GM18519 (cell line): ENCODE data around the gene ASMTL.
"Not testable (repeated sequence)": the region's sequence is repeated elsewhere in the genome, so short reads cannot be mapped to it uniquely, and the experiment has no call there.

Source experiments
- ATAC-seq: cut with Tn5 transposase; IDR thresholded peaks from one replicate; pipeline ENCODE4 v1.9.1; 2021; ENCODE audit warnings: mild to moderate bottlenecking, moderate library complexity; ENCODE audit not compliant: unreplicated experiment, low FRiP score

Gene ASMTL

DNA sequence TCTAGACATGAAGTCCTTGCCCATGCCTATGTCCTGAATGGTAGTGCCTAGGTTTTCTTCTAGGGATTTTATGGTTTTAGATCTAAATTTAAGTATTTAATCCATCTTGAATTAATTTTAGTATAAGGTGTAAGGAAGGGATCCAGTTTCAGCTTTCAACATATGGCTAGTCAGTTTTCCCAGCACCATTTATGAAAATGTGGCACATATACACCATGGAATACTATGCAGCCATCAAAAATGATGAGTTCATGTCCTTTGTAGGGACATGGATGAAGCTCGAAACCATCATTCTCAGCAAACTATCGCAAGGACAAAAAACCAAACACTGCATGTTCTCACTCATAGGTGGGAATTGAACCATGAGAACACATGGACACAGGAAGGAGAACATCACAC, 29.8 kb upstream of the ASMTL start:
- ATAC-seq = not testable (repeated sequence)

DNA sequence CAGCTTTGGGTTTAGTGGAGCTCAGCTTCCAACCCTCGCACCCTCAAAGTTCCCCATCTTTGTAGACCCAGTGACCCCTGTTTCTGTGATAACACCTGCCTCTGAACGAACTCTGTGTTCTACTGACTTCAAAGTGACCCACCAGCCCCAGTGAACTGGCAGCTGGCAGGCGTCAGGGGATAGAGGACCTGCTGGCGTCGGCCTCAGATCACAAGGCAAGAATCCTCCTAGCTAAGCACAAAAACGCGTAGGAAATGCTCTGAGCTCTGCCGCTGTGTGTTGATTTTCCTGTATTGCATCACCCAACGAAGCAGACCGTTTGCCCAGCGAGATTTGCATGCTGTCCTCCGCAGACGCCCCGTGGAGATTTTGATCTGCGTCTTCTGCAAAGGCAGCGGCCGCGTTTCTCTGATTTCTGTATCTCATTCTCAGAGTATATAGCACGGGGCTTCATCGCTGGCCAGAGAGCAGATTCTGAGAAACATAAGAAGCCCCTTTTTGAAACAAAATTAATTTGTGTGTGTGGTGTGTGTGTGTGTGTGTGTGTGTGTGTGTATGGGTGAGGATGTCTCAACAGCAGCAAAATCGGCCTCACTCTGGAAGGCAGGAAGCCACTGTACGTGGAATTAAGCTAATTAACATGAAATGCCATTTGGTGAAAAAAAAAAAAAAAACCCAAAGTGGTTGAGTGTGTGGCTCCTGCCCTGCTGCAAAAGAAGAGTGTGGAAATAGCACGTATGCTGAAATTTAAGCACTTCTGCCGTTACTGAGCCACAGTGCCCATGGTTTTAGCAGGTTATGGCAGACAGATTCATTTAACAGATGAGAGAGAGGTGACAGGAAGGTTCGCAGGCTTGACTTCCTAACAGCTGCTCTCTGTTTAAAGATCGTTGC, 29.2 kb upstream of the ASMTL start:
- ATAC-seq = peak; percentile 45

DNA sequence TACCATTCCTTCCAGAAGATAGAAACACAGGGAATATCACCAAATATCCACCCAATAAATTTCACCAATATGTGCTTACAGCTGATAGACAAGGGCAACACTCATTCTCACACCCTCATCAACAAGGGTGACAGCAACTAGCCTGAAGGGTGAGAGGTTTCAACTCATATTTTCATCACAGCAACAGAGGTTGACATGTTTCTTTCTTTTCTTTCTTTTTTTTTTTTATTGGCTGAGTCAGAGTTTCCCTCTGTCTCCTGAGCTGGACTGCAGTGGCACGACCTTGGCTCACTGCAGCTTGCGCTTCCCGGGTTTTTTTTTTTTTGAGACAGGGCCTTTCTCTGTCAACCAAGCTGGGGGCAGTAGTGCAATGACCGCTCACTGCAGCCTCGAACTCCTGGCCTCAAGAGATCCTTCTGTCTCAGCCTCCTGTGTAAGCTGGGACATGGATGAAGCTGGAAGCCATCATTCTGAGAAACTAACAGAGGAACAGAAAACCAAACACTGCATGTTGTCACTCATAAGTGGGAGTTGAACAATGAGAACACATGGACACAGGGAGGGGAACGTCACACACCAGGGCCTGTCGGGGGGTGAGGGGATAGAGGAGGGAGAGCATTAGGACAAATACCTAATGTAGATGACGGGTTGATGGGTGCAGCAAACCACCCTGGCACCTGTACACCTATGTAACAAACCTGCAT, 27.5 kb upstream of the ASMTL start:
- no peak for ATAC-seq

DNA sequence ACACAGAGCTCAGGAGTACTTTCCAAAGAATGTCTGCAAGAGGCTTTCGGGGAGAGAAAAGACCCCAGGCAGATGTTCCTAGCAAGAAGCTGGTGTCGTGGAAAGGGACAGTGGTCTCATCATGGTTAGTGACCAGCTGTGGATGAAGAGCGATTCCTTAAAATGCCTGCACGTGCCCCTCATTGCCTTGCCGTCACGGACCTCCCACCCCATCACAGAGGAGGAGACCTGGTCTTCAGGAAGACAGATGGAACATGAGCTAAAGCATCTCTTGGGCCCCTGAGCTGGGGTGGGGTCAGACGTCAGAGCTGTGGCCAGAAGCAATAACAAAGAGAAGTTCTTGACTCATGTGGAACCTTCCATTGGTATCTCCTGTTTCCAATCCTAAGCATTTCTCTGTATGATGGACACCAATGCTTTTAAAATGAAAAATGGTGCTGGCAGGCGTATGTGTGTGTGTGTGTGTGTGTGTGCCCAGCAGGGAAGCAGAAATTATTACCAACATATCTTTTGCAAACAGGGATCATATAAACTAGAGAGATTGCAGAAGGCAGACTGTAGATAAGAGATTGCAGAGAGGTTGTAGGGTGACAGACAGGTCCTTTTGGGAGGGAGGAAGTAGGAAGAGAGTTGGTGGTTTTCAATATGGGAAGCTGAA, 25.2 kb upstream of the ASMTL start:
- no peak for ATAC-seq

DNA sequence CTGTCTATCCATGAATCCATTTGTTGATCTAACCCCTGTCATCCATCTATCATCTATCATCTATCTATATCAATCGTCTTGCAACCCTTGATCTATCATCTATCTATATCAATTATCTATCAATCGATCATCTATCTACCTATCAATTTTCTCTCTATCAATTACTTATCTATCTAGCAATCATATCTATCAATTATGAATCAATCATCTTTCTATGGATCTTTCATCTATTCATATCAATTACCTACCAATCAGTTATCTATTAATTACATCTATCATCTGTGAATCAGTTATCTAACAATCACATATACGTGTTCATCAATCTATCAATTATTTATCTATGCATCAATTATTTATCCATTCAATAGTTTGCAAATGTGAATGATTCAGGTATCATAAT, 24.5 kb upstream of the ASMTL start:
- no peak for ATAC-seq

DNA sequence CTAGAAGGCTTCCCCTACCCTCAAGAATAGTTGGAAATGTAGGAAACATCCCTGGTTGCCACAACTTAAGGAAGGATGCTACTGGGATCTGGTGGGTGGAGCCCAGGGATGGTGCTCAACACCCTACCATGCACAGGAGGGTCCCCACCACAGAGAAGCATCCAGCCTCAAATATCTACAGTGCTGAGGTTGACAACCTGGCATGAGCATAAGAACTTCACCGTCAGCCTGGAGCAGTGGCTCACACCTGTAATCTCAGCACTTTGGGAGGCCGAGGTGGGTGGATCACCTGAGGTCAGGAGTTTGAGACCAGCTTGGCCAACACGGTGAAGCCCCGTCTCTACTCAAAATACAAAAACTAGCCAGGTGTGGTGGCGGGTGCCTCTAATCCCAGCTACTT, 24.0 kb upstream of the ASMTL start:
- no peak for ATAC-seq

DNA sequence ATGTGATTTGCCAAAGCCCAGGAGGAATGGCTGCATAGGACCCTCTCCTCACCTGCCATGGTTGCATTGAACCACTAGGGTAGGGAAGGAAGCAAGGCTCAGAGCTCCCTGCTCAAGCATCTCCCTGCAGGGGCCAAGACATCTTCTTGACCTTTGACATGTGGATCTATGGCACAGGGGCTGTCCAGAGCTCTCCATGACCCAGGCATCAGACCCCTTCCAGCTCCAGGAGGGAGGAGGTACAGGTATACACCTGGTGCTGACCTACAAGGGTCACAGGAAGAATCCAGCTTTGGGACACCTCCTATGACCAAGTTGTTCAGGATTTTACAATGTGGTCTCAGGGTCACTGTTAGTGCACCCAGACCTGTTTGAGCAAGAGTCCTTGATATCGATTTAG, 23.2 kb upstream of the ASMTL start:
- ATAC-seq = no peak

DNA sequence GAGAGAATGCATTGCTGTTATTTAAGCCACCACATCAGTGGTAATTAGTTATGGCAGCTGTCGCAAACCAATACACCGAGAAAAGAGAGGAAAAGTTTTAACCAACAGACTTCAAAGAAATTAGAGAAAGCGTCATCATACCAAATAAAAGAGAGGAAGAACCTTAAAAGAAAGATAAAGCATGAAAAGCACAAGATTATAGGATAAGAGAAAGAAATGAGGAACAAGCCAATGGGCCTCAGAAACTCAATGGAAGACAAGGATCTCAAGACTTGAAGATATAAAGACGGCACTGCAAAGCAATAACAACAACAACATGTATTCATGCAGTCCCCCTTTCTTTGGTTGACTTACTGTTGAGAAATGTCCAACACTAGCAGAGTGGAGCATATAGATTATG, 22.8 kb upstream of the ASMTL start:
- ATAC-seq = no peak

DNA sequence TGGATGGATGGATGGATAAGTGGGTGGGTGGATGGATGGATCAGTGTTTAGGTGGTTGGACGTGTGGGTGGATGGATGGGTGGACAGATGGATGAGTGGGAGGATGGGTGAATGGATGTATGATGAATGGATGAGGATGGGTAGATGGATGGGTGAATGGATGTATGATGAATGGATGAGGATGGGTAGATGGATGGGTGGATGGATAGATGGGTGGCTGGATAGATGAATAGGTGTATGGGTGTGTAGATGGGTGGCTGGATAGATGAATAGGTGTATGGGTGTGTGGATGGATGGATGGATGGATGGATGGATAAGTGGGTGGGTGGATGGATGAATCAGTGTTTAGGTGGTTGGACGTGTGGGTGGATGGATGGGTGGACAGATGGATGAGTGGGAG, 21.9 kb upstream of the ASMTL start:
- ATAC-seq = not testable (repeated sequence)

DNA sequence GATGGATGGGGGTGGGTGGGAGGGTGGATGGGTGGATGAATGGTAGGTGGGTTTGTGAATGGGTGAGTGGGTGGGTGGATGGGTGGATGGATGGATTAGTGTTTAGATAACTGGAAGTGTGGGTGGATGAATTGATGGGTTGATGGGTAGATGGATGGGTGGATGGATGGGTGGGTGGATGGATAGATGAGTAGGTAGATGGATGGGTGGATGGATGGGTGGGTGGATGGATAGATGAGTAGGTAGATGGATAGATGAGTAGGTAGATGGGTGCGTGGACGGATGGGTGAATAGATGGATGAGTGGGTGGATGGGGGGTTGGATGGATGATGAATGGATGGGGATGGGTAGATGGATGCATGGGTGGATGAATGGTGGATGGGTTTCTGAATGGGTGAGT, 20.3 kb upstream of the ASMTL start:
- ATAC-seq = no peak

DNA sequence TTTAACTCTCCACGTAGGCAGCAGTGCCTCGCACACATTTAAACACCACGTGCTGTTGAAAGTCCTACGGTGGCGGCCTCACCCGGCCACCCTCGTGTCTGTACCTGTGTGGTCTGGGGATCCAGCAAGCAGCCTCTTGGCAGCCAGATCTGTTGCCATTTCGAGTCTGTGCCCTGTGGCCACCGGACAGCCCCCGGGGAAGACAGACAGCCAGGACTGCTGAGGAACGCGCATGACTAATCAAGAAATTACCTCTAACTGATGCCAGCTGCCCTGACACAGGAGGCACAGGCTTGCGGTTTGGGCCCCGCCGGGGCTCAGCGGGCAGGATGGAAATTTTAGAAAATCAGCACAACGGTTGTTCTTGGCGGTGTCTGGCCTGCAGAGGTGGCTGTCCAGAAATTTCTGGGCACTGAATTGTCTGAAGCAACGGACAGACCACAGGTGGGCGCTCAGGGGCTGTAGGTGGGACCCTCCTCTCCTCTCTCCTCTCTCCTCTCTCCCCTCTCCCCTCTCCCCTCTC, 15.6 kb upstream of the ASMTL start:
- ATAC-seq = peak; percentile 27

DNA sequence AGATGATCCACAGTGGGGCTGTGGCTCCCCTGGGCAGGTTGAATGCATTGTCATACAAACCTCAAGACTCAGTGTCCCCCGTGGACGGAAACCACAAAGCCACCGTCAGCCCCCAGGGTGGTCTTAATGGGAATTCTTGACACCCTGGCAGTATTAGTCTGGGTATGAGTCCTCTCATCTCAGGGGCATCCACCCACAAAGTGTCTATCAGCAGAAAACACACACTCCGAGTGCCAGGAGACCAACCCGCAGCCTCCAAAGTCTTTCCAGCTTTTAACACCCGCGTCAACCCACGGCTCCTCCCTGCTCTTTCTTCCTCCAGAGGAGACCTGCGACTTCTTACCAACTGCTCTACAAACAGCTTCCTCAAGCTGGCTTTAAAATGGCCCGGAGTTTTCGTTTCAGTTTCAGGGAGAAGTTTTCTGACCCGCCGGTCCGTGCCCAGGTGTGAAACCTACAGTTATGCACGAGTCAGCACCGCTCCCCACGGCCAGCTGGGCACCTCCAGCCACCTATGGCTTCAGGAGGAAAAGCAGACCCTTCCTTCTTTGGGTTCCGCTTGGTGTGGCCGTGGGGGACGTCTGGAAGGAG, 14.4 kb upstream of the ASMTL start:
- no peak for ATAC-seq

DNA sequence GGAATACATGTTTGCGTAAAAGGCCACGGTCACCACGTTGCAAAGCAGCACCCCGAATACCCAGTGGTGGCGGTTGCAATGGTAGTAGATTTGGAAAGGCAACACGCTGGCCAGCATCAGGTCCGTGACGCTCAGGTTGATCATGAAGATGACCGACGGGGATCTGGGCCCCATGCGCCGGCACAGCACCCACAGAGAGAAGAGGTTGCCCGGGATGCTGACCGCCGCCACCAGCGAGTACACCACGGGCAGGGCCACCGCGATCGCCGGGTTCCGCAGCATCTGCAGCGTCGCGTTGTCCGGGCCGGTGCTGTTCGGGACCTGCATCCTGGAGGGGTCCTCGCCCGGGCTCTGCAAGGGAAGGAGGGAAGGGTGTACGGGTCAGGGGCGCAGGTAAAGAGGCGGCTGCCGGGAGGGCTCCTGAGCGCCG, 13.5 kb upstream of the ASMTL start:
- ATAC-seq = no peak

DNA sequence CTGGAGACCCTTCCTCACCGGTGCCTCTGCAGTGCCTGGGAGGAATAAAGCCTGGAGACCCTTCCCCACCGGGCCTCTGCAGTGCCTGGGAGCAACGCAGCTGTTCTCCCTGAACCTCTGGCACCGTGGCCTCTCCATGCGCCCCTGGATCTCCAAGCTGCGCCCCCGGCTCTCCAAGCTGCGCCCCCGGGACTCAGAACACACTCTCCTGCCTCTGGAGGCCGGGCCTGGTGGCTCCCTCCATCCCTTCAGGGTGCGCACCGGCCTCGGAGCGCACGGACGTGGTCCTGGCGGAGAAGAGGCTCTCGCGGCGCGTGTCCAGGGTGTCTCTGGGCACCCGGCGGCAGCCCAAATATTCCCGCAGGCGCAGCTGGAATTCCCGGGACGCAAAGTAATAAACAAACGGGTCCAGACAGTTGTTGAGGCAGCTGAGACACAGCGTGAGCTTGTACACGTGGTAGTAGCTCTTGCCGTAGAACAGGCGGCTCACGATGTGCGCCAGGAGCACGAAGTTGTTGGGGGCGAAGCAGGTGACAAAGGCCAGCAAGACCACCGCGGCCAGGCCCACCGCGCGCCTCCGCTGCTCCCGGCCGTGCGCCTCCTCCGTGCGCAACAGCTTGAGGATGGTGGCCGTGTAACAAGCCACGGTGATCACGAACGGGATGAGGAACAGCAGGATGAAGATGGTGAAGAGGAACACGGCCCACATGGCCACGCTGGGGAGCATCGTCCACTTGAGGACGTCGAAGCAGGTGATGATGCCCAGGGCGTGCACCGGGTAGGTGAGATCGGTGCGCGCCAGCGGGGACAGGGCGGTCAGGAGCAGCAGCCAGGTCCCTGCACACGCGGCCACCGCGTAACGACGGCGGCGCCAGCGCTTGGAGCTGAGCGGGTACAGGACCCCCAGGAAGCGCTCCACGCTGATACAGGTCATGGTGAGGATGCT, 12.8 kb upstream of the ASMTL start:
- ATAC-seq = no peak

DNA sequence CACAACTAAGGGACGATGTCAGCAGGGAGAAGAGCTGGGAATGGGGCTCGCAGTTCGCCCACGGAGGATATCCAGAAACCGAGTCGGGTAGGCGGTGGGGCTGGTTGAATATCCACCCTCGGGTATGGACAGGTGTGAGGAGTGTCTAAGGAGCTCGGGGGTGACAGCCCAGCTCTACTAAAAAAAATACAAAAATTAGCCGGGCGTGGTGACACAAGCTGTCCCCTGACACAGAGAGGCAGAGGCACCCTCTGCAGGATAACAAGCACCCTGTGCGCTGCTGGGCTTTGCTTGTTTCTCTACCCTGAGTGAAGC, 12.2 kb upstream of the ASMTL start:
- ATAC-seq = no peak

DNA sequence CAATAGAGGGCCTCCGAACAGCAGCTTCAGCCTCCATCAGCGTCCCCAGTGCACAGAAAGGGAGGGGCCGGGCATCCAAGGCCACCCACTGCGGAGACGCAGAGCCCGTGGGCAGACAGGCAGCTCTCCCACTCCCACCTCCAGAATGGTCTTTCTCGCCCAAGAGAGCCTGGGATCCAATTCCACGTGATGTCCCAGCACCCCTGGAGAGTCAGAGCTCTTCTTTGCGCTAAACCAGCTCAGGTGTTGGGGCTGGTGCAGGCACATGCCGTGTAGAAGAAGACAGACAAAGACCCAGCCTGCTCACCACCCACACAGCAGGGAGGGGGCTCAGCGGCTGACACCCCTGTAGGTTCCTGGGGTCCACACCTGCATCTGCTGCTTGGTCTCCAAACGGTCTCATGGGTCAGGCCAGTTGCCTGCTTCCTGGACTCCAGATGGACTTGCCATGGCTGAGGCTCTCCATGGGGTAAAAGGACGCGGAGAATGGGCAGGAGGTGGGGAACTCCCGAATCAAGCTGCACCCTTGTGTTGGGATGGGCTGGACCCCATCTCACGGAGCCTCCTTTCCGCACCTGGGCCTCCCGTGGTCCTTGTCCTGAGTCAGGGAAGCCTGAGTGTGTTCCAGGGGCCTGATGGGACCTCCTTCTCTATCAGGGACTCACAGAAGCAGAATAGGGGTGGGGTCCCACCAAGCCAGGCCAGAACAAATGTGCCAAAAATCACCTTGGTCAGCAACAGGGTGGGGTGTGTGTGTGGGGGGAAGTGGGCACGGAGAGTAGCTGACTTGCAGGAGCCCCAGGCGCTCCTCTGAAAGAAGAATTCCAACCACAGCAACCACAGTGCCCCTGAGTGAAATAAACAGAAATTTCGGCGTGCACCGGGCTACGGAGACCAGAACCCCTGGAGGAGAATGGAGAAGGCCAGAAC, 11.6 kb upstream of the ASMTL start:
- no peak for ATAC-seq

DNA sequence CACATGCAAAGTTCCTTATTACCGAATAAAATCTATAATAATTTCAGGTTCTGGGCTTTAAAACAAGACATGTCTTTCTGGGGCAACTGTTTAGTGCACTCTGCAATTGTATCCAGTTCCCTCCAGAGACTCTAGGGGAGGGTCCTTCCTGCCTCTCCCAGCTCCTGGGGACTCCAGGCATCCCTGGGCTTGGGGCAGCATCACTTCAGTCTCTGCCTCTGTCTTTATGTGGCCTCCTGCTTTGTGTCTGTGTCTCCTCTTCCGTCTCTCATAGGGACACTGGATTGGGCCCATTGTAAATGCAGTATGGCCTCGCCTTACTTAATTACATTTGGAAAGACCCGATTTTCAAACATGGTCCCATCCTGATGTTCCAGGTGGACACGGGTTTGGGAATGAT, 10.9 kb upstream of the ASMTL start:
- ATAC-seq = no peak

DNA sequence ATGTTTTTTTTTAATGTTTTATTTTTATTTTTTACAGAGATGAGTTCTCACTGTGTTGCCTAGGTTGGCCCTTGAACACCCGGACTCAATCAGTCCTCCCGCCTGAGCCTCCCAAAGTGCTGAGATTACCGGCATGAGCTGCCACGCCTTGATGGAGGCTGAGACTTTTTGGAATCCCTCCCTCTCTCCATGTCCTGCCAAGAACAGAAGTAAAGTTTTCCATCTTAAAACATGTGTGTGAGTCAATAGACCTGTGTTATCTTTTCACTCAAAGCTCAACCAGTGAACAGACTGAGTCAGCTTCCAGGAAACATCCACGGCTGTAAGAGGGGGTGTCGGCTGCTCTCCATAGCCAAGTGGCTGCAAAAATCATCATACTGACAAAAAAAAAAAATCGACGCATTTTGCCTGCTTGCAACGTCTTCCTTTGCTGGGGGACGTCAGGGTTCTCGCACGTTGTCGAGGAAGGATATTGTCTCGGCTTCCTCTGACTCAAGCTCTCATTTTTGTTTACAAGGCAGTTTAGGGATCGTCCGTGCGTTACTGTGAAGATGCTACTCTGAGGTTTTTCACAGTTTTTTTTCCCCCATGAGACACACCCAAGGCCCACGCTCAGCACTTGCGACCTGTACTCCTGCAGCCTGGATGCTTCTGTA, 10.0 kb upstream of the ASMTL start:
- no peak for ATAC-seq
